HG03139 (cell line): ENCODE measurements around the gene NOL4L.

Source experiments
- ATAC-seq: cut with Tn5 transposase; IDR thresholded peaks from one replicate; pipeline ENCODE4 v1.9.1; 2021; ENCODE audit not compliant: unreplicated experiment

NOL4L gene

DNA sequence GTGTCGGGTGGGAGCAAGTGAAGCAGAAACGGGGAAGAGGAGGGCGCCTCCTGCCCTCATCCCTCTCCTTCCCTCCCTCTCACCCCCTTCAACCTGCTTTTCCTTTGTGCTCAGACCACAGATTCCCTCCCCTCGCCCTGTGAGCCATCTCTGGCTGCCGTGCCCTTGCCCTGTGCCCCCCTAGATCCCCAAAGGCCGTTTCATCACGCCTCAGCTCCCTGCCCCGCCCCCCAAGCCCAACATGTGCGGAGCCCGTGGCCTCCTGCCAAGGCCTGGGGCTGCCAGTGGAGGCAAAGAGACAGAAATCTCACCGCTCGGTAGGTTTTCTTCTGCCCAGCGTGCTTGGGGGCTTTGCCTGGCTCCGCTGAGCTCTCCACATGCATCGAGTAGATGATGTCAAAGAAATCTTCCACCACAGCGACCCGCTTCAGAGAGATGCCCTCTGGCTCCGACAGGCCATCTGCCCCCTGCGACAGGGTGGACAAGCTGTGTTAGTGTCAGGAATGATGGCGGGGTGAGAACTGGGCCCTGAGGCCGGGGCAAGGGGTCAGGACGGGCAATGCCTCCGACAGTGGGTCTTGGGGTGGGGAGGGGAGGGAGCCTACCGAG is 57.6 kb downstream of the NOL4L start:
- ATAC-seq = no peak

DNA sequence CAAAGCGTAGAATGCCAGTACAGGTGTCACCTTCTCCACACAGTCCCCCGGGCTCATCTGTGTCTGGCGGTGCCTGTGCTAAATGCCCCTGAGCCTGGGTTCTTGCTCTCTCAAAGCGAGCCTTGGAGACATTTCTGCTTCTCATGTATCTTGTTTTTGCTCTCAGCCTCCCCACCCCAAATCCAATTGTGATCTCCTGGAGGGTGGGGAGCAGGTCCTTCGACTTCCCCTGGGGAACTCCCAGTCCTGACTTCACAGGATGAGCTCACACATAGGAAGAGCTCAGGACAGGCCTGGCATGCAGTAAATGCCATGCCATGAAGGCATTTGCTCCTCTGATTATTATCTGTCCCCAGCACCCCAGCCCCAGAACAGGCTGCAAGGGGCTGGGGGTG is 58.1 kb downstream of the NOL4L start:
- ATAC-seq = no peak

DNA sequence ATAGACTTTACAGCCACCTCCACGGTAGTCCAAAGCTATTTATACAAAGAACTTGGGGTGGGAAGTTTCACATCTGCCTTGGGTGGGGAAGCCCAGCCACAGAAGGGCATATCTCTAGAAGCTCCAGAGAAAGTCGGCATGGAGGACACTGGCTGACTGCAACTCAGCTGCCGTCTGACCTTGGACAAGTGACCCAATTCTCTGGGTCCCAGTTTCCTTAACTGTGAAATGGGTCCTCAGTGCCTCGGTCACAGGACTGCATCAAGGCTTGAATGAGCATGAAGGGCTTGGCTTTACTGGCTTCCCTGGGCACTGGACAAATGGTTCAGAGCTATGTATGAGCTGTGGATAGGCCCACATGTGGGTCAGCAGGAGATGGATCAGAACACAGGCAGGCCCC is 58.6 kb downstream of the NOL4L start:
- no peak for ATAC-seq

DNA sequence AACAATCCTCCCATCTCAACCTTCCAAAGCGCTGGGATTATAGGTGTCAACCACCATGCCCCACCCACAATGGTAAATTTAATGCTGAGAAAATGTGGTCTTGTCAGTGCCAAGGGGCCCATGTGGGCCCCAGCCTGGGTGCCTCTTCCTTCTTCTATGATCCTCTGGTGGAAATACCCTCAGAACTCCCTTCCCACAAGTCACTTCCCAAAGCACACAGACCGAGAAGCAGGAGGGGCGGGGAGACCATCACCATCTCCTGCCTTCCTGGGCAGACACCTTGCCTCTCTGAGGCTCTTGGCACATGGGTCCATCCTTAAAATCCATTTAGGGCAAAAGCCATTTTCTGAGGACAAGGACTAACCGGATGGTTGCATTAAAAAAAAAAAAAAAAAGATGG is 59.0 kb downstream of the NOL4L start:
- ATAC-seq = no peak

DNA sequence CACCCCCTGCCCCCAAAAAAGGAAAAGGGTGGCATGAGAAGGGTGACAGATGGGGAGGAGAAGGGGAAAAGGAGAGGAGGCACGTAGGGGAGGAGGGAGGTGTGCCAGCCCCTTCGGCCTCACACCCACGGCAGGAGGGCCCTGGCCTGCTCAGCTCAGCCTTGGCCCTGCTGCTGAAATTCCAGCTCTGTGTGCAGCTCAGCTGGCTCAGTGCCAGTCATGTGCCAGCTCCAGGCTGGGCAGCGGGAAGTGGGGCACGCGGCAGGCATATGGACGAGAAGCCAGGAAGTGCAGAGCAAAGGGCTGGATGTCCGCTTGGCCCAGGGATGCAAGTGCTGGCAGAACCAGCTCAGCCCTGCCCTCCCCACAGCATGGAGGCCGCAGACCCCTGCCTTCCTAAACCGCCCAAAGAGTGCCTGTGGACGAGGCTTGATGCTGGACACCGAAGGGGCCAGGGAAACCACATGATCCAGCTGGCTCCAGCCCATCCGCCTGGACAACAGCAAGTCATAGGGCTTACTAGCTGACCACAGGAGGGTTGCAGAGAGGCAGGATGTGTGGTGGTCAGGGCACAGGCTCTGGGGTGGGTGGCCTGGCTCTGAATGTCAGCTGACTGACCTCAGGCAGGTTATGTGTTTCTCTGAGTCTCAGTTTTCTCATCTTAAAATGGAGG is 60.2 kb downstream of the NOL4L start:
- ATAC-seq = no peak

DNA sequence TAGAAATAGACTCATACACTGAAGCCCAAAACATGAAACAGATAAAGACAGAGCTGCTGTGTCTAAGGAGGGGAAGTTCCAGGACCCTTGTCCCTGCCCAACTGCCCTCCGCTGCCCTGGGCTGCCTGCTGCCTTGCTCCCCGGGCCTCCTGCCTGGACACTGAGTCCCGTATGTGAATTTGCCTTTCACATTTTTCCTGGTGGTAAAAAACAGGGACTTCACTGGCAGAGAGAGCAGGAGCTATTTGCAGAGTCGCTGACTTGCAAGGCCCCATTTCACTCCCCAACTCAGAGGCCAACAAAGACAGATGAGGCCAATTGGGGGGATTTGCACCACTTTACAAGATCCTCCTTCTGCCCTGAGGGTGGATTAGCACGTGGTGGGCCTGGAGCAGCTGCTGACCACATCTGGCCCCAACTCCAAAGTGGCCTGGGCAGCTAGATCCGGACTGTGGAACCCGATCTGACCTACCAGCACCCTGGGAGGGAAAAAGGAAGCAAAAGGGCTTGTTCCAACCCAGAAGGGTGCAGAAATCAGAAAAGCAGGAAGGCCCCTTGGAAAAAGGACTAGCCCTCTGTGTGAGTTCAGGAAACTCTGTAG is 61.4 kb downstream of the NOL4L start:
- no peak for ATAC-seq

DNA sequence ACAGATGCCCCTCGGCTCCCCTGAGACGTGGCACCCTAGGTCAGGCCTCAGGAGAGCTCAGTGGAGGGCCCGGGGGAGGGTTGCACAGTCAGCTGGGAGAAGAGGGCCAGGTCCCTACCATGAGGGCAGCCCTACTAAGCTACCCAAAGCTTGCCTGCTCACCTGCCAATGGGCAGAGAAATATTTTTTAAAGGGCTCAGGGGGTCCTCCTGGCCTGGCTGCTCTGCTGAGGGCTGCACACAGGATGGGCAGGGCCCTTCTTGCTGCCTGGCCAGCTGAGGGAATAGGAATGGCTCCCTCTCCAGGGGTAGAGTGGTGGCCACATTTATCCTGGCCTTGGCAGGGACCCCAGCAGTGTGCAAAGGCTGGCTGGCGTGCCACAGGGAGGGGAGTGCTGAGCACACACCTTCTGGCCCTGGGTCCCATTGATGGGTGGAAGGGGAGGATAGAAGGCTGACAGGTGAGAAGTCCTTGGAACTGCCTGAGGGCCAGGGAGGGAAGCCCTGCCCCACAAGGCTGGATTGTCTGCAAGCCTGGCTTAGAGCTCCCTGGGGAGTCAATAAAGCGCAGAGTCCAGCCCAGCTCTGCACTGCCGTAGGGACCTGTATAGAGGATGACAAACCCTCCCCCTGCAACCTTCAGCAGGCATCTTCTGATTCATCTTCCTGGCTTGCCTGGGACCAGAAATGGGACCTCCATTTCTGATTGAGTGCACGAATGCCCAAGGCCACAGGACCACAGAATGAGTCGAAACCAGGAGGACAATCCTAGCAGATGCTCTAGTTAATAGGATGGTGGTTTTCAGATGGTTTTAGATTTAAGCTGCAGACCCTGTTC is 62.1 kb downstream of the NOL4L start:
- ATAC-seq = no peak

DNA sequence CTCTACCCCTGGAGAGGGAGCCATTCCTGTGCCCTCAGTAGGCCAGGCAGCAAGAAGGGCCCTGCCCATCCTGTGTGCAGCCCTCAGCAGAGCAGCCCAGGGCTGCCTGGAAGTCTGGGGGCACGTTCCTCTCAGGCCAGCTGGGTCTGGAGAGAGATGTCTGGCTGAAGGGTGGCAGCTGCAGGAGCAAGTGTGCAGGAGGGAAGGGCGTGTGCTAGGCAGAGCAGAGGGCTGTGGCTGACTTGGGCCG is 62.7 kb downstream of the NOL4L start:
- ATAC-seq = no peak

DNA sequence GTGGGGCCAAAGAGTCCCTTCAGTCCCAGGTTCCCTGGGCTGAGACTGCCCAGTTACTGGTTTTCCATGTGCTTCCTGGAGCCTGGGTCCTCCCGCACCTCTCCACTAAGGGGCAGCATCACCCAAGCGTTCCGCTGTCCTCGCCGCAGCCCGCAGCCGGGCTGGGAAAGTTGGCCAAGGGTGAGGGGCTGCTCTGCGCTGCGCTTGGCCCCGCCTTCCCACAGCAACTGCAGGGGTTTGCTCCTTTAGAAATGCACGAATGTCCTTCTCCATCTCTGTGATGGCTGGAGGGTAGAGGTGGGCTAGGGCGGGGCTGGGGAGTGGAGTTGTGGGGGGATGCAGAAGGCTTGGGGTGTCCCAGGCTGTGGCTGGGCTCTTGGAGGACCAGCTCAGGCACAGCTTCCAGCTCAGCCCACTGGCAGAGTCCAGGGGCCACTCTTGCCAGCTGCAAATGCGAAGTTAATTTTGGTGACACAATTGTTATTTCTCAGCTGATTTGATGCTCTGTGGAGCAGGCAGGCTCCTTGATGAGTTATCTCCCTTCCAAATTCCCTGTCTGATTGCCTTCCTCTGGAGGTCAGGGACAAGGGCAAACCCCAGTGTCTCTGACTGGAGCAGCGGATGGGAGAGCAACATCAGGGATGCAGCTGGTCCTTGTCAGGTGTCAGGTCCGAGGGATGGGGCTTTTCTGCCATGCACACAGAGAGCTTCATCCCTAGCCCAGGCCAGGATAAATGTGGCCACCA is 63.2 kb downstream of the NOL4L start:
- ATAC-seq = no peak

DNA sequence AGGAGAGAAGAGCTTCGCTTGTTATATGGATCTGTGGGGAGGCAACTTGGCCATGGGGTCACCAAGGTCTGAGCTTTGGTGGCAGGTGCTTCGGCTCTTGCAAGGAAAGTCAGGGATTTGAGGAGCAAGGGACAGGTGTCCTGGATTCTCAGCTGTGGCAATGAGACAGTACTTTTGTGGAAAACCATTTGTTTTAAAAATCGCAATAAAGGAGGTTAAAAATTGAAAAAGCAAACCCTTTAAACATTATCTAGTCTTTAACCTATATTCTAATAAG is 64.3 kb downstream of the NOL4L start:
- no peak for ATAC-seq

DNA sequence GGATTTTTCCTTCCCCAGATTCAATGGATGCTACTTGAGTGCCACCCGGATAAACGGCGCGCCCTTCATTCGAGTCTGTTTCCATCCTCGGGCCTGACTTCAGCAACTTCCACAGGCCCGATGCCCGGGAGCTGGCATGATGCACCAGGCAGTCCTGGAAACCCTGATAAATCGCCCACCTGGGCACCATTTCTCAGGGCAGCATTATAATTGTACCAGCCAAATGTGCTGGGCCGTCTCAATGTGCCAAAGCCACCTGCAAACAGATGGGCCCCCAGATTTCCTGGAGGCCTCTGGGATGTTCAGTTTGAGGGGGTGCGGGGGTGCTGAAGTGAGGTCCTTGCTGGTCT is 65.8 kb downstream of the NOL4L start:
- ATAC-seq = no peak

DNA sequence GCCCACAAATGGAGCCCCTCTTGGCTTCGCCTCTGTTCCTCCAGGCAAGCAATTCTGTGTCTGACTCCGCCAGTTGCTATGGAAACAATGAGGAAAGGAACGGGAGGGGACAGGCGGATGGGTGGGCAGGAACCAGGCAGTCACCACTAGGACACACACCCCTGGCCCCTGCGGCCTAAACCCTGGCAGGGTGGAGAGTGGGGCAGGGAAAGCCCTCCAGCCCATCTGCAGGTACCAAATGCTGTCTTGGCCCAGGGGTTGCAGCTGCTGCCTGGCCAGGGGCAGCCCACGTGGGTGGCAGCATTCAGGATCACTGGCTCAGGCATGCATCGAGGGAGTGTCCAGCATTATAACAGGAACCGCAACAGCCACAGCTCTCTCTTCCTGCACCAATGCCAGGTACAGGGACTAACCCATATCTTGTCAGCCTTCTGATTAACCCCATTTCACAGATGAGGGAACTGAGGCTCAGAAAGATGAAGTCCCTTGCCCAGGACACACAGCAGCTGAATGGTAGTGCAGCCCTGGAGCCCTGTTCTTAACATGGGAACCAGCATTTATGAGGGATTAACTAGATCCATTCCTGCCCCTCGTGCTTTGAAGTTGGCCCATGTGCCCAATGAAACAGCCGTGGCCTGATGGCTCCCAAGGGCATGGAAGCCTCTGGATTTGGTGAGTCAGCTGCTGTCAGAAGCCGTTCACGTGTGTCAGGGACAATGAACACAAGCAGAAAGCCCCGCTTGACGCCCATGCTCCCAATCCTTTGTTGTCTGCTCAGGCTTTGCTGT is 66.3 kb downstream of the NOL4L start:
- no peak for ATAC-seq

DNA sequence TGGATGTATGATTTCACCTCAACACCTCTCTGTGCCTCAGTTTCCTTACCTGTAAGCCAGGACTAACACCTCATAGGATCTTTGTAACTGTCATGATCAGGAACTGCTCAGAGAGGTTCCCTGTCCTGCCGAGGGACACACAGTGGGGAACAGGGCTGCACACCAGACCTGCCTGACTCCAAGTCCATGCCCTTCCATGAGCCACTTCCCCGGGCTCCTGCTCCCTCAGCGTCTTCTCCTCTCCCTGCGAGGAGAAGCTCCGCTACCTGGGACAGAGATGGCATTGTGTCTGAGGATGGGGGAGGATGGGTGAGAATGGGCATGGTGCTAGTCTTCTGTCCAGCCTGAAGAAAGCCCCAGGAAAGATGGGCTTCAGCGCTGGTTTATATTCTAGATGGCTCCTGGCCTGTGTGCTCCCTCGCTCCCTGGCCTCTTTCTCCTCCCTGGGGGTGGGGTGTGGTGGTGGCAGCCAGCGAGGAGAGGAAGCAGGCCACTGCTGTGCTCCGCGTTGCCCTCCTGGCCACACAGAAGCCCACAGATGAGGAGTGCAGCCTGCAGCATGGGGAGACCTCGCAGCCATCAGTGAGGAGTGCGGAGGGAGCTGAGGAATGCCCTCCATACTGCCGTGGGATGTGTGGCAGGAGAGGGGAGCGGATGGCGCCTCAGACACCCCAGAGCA is 67.1 kb downstream of the NOL4L start:
- ATAC-seq = no peak

DNA sequence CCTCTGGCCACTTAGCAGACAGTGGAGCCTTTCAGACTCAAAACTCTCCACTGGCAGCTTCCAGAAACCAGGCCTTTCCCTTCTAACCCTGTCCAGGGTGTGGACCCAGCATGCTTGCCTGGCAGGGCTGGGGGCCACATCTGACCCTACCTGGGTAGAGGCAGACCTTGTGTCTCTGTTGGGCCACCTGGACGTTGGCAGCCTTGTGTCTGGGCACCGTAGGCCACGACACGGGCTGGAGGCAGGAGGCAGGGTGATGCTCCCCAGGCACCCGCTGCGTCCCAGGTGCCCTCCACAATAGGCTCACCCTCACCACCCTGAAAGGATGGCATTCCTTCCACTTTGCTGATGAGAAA is 67.6 kb downstream of the NOL4L start:
- ATAC-seq = no peak

DNA sequence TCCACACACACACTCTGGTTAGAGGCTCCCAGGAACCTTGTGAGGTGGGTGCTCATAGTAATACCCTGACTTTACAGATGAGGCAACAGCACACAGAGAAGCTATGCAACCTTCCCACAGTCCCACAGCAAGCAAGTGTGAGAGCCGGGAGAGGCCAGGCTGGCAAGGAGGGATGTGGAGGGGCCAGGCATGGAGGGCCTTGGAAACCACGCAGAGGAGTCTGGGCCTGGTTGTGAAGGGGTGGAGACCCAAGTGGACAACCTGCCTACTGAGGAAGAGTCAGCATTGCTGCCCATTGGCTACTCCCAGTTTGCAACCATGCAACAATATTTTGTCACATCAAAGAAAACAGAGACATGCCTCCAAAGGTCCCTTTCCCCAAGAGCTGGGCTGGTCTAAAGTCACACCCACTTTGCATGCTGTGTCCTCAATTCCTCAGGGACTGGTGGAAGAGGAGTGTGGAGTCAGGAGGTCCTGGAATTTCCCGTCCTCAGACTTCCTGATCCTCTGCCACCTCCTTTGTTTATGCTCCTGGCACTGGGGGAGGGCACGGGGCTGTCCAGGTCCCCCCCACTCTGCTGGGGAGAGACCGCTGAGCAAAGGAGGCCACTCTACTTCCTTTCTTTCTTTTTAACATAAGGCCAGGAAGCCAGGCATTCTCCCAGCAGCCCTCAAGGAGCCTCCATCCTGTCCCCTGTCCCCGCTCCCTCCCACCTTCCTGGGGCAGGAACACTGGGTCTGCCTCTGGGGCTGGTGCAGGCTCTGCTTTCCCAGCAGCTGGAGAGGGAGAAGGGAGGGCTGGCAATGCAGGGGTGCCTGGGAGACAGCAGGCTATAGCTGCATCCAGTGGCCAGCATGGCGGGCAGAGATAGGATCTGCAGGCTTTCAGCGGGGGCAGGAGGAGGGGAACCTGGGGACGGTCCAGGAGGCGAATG is 68.3 kb downstream of the NOL4L start:
- no peak for ATAC-seq

DNA sequence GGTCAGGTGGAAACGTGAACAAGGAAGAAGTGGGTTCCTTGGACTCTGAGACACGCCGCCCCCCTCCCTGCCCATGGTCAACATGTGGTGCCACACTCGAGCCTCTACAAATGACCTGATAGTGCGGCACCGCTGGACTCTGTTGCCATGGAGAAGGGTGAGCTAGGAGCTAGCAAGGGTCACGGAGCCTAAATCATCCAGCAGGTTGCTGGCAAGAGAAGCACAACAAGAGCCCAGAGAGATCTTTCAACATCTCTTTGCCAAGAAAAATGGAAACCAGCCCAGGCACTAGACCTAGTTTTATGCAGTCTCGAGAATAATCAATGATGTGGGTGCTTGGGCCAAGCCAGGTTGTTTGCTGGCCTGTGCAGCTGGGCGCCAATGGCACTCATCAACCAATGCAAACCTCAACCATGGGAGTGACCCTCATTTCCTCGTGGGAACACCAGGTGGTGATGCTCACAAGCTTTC is 69.5 kb downstream of the NOL4L start:
- no peak for ATAC-seq

DNA sequence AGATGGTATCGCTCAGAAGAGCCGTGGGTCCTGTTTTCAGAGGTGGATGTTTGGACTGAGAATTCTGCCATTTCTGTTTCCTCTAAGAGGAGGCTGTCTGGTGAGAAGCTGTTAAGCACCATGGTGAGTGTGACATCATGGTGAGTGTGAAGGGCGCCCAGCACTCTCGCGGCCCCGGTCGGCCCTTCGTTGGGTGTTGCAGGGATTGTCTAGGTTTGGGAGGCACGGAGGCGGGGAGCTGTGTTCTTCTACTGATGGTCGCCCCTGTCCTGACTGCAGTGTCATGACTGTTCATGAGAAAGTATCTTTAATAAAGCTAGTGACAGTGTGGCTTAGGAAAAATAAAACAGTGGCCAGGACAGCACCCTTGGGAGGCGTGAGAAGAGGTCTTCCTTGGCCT is 70.4 kb downstream of the NOL4L start:
- ATAC-seq = no peak

DNA sequence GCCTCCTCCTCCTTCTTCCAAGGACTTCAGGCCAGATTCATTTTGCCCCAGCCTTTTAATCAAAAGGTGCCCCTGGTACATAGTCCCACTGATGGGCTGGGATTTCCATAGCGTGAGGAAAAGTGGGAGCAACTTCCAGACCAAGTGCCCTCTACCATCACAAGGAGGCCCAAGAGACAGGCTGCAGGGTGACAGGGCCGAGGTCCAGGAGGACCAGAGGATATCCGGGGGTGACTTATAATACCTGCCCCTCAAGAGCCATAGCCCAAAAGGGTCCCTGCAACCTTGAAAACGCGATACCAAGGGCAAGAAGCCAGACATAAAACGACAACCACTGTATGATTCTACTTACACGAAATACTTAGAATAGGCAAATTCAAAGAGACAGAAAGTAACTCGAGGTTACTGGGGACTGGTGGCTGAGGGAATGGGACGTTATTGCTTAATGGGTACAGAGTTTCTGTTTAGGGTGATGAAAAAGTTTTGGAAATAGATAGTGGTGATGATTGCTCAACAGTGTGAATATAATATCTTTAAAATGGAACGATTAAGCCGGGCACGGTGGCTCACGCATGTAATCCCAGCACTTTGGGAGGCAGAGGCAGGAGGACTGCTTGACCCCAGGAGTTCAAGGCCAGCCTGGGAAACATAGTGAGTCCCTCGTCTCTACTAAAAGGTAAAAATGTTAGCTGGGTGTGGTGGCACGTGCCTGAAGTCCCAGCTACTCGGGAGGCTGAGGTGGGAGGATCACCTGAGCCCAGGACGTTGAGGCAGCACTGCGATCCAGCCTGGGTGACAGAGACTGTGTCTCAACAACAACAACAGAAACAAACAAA is 71.9 kb downstream of the NOL4L start:
- ATAC-seq = no peak

DNA sequence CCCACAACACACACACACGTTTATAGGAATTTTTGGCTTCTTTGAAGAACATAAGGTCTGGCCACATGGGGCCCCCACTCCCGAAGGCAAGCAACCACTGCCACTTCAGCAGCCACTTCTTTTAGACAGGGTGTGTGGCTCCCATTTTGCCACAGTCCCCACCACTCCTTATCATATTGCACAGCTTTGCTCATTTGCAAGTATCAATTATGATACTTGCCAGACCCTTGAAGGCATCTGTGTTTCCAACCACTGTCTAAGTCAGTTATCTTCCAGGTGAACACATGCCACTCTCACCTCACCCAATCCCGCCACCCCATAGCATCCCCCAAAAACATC is 73.1 kb downstream of the NOL4L start:
- ATAC-seq = no peak
